GM11168 (cell line): Measurements from ENCODE around the gene LCE2B.

Source experiments
- in situ Hi-C: fragments of 300-500 bp; cut with MboI; formaldehyde crosslinking; loops from one replicate; pipeline ENCODE4 v1.12.0; 2022; ENCODE audit warnings: low sequenced_read_pairs; ENCODE audit not compliant: unreplicated experiment

LCE2B gene

DNA sequence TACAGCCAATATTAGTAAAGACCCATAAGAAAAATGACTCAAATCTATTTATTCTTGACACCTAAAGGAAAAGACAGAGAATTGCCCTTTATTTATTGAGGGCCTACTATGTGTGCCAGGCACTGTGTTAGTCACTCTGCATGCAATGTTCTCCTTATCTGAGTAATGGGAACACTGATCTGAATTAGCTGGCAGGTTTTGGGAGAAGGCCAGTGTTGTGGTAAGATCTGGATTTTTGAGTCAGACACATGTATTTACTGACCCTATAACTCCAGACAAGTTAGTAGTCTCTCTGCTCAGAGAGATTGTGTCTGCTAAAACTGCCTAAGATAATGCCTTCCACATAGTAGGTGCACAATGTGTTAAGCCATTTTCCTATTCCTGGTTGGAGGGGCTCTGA lies 39.3 kb downstream of the LCE2B start:
- in situ Hi-C loops = no loop called here

DNA sequence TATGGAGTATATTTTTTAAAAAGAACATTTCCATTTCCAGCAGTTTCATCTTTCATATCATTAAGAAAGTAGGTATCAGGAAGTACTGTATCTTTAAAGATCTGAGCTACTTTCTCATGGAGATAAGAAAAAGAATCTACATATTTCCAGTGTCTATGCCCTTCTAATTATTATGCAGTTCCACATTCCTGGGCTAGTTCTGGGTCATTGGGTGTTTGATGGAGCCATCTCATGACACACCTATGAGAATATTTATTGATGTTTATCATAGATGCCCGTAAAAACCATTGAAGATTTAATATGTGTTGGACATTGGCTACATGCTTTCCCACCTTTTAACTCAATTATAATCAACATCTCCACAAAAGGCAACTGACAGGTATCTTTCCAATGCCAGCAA lies 43.1 kb downstream of the LCE2B start:
- in situ Hi-C loops = no loop called here

DNA sequence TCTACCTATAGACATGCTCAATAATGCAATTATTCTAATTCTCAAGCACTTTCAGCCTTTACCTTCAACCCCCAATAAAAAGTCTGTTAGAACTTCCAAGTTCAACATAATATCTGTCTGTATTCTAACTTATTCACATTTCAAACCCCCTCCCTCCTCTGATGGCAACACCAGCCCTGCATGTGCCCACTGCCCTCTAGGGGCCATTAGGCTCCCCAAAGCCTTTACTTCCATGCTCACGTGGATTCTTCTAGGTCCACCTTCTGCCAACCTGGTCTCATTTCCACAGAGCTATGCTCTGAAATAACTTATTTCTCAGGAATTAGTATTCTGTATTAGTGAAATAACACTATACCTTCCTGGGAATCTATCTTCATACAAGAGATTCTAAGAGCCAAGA lies 49.7 kb downstream of the LCE2B start:
- in situ Hi-C loops = no loop called here
